SU-DHL-6 (cell line): Measurements from ENCODE around the gene SRPK1.

Source experiments
- H2AFZ ChIP-seq: fragments of 200-600 bp; sonication (generic); 2 replicates; pipeline ENCODE4 v1.6.1; 2014; ENCODE audit warnings: low read depth, mild to moderate bottlenecking, moderate library complexity, mixed read lengths, antibody characterized with exemption, low read length; ENCODE audit not compliant: severe bottlenecking
- H3F3A ChIP-seq: fragments of 200-600 bp; shearing (Covaris generic); 2 replicates; pipeline ENCODE4 v1.6.0; 2016; ENCODE audit warnings: antibody characterized with exemption, mild to moderate bottlenecking; ENCODE audit not compliant: insufficient read depth
- H3K27ac ChIP-seq: fragments of 200-600 bp; sonication (generic); 2 replicates; pipeline ENCODE4 v1.5.1; 2016; ENCODE audit warnings: low read depth, mild to moderate bottlenecking, low read length, moderate library complexity, mixed read lengths
- H3K27me3 ChIP-seq: fragments of 200-600 bp; sonication (generic), shearing (Covaris generic); 2 replicates; pipeline ENCODE4 v1.6.0; 2014; ENCODE audit warnings: mild to moderate bottlenecking, low read length
- H3K36me3 ChIP-seq: fragments of 200-600 bp; sonication (generic); 2 replicates; pipeline ENCODE4 v1.6.1; 2014; ENCODE audit warnings: mild to moderate bottlenecking, low read length, mixed read lengths
- H3K4me2 ChIP-seq: fragments of 300-600, 200-600 bp; shearing (Covaris generic), sonication (generic); 2 replicates; pipeline ENCODE4 v1.6.0; 2014; ENCODE audit warnings: low read length, low read depth, mild to moderate bottlenecking; ENCODE audit not compliant: poor library complexity, severe bottlenecking
- H3K4me3 ChIP-seq: fragments of 200-600 bp; sonication (generic); 2 replicates; pipeline ENCODE4 v1.5.1; 2014; ENCODE audit warnings: antibody characterized with exemption, low read length, mild to moderate bottlenecking, mixed read lengths; ENCODE audit not compliant: insufficient read depth, poor library complexity, severe bottlenecking
- H3K79me2 ChIP-seq: fragments of 200-600 bp; sonication (generic); 2 replicates; pipeline ENCODE4 v1.6.1; 2014; ENCODE audit warnings: mild to moderate bottlenecking, low read length, moderate library complexity; ENCODE audit not compliant: insufficient read depth
- H3K9ac ChIP-seq: fragments of 200-600 bp; sonication (generic); 2 replicates; pipeline ENCODE4 v1.7.0; 2014; ENCODE audit warnings: mild to moderate bottlenecking, low read length
- H3K9me2 ChIP-seq: fragments of 200-600 bp; sonication (generic); replicated peaks from 2 replicates; pipeline ENCODE4 v1.6.1; 2014; ENCODE audit warnings: low read length; ENCODE audit not compliant: insufficient read depth
- H3K9me3 ChIP-seq: fragments of 200-600 bp; sonication (generic); 2 replicates; pipeline ENCODE4 v1.6.1; 2014; ENCODE audit warnings: low read length, mixed read lengths; ENCODE audit not compliant: insufficient read depth
- H4K20me1 ChIP-seq: fragments of 200-600 bp; sonication (generic); 2 replicates; pipeline ENCODE4 v1.6.1; 2014; ENCODE audit warnings: low read depth, mild to moderate bottlenecking, antibody characterized with exemption, low read length, moderate library complexity, mixed read lengths
- EZH2phosphoT487 ChIP-seq: fragments of 200-600 bp; sonication (generic), shearing (Covaris generic); conservative IDR thresholded peaks from 2 replicates; pipeline ENCODE4 v1.6.1; 2018; ENCODE audit warnings: mild to moderate bottlenecking, antibody characterized with exemption, low read length, moderate library complexity, mixed read lengths
- TF ChIP-seq, protein P1 (sequence below): fragments of 200-600 bp; sonication (generic); IDR thresholded peaks from one replicate; pipeline ENCODE4 v1.5.1; 2017; ENCODE audit warnings: antibody characterized with exemption, mild to moderate bottlenecking, low read length, moderate library complexity; ENCODE audit not compliant: insufficient read depth, poor library complexity, severe bottlenecking

Gene SRPK1

DNA sequence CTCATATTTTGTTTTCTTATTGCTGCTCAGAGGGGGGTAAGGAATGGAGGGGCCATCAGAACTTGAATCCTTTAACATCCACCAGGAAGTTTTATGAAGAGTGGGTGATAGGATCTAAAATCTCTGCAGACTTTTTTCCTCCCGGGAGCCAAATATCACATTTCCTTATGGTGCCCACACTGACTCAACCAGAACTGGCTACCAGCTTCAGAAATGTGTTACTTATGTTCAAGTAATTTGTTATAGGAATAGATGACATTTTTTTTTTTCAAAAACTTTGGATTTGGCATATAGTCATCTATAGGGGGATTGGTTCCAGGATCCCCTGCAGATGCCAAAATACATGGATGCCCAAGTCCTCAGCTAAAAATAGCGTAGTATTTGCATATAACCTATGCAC, 97.3 kb downstream of the SRPK1 start:
- Histone ChIP-seq H3K4me2 (no peak overlapping the region), H3K27me3 (no peaks in the 10 kb centered on the region), H3K36me3 (no peaks in the 10 kb centered on the region), H2AFZ (no peak overlapping the region), H4K20me1 (no peaks in the 10 kb centered on the region), H3K4me3 (no peak overlapping the region), H3K9me2 (no peaks in the 10 kb centered on the region), H3K9me3 (no peaks in the 10 kb centered on the region), H3K27ac (no peak overlapping the region), H3K79me2 (no peaks in the 10 kb centered on the region), H3F3A (no peaks in the 10 kb centered on the region), H3K9ac (no peak overlapping the region)
- TF ChIP-seq EZH2phosphoT487 = no peak
- TF ChIP-seq, protein P1, sequence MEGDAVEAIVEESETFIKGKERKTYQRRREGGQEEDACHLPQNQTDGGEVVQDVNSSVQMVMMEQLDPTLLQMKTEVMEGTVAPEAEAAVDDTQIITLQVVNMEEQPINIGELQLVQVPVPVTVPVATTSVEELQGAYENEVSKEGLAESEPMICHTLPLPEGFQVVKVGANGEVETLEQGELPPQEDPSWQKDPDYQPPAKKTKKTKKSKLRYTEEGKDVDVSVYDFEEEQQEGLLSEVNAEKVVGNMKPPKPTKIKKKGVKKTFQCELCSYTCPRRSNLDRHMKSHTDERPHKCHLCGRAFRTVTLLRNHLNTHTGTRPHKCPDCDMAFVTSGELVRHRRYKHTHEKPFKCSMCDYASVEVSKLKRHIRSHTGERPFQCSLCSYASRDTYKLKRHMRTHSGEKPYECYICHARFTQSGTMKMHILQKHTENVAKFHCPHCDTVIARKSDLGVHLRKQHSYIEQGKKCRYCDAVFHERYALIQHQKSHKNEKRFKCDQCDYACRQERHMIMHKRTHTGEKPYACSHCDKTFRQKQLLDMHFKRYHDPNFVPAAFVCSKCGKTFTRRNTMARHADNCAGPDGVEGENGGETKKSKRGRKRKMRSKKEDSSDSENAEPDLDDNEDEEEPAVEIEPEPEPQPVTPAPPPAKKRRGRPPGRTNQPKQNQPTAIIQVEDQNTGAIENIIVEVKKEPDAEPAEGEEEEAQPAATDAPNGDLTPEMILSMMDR = no peak

DNA sequence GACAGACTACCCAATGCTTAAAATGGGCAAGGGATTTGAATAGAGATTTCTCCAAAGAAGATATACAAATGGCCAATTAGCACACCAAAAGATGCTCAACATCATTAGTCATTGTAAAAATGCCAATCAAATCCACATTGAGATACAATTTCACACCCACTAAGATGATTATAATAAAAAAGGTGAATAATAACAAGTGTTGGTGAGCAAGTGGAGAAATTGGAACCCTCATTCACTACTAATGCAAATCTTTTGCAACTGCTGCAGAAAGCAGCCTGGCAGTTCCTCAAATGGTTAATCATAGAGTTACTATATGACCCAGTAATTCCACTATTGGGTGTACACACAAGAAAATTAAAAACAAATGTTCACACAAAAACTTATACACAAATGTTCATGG, 103.4 kb downstream of the SRPK1 start:
- peaks cover 5% of the 10 kb centered on the region; the same call in 1 of the 2 replicates for H3K36me3 ChIP-seq
- no peaks in the 10 kb centered on the region for H3K9me2 ChIP-seq
- no peak overlapping the region for H3K9ac ChIP-seq
- no peaks in the 10 kb centered on the region for H3F3A ChIP-seq
- peaks cover 6% of the 10 kb centered on the region; the same call in 1 of the 2 replicates for H3K9me3 ChIP-seq
- H3K79me2 ChIP-seq = no peaks in the 10 kb centered on the region
- no peak for TF ChIP-seq EZH2phosphoT487
- TF ChIP-seq, protein P1 = no peak
- H3K27me3 ChIP-seq = no peaks in the 10 kb centered on the region
- no peak overlapping the region for H3K27ac ChIP-seq
- H4K20me1 ChIP-seq = no peaks in the 10 kb centered on the region
- H2AFZ ChIP-seq = no peak overlapping the region
- H3K4me2 ChIP-seq = no peak overlapping the region
- H3K4me3 ChIP-seq = no peak overlapping the region

GRCh38 chr6:35811699-35811995, 109.3 kb downstream of the SRPK1 start:
- Histone ChIP-seq H3K9me3 (no peaks in the 10 kb centered on the region), H3K27me3 (no peaks in the 10 kb centered on the region; the same call in 1 of the 2 replicates), H2AFZ (no peak overlapping the region), H3K4me2 (no peak overlapping the region), H4K20me1 (no peaks in the 10 kb centered on the region), H3K79me2 (no peaks in the 10 kb centered on the region), H3K4me3 (no peak overlapping the region), H3K9me2 (no peaks in the 10 kb centered on the region), H3F3A (no peaks in the 10 kb centered on the region), H3K27ac (no peak overlapping the region), H3K9ac (no peak overlapping the region), H3K36me3 (no peaks in the 10 kb centered on the region)
- no peak for TF ChIP-seq EZH2phosphoT487

- no peaks in the 10 kb centered on the region; the same call in 1 of the 2 replicates for H3K27me3 ChIP-seq
- TF ChIP-seq, protein P1 = no peak
- TF ChIP-seq EZH2phosphoT487 = no peak
- no peak overlapping the region for H2AFZ ChIP-seq
- no peaks in the 10 kb centered on the region for H3K36me3 ChIP-seq
- no peaks in the 10 kb centered on the region for H3K79me2 ChIP-seq
- H3K9me2 ChIP-seq = no peaks in the 10 kb centered on the region
- no peak overlapping the region for H3K9ac ChIP-seq
- H3K4me3 ChIP-seq = no peak overlapping the region
- no peak overlapping the region for H3K27ac ChIP-seq
- no peaks in the 10 kb centered on the region for H3F3A ChIP-seq
- no peaks in the 10 kb centered on the region for H4K20me1 ChIP-seq
- no peaks in the 10 kb centered on the region for H3K9me3 ChIP-seq
- no peak overlapping the region for H3K4me2 ChIP-seq
Observed at GRCh38 chr6:35810971-35811698, 109.8 kb downstream of the SRPK1 start.
